HG03521 (cell line): ENCODE data around the gene MRPL4.

Experiments
- ATAC-seq: cut with Tn5 transposase; IDR thresholded peaks from one replicate; pipeline ENCODE4 v1.9.1; 2021; ENCODE audit warnings: mild to moderate bottlenecking, moderate library complexity; ENCODE audit not compliant: unreplicated experiment

Gene MRPL4

DNA sequence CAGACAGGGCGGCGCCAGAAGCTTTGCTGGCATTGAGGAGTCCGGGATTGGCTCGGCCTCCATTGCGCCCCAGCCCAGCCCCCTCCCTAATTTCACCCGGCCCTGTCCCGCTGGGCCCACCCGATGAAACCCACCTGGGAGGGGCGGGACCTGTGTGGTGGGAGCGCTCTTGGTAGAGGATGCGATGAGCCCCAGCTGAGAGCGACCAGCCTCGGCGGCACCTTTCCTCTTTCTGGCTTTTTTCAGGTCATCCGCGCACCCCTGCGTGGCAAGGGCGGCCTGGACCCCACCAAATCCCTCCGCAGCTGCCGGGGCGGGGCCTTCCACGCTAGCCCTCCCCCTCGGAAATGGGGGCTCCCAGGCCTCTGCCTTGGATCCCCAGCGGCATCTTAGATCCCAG lies 57.4 kb downstream of the MRPL4 start, which contains the start of gene ZGLP1:
Gene ZGLP1, minus strand, starts transcription at position 393 of the 400 bp plus-strand sequence.
- no peak for ATAC-seq
